ENCODE results near the gene LYZL6. TPM values are rescaled to one million over a fixed set of nuclear protein-coding genes. Genes with fewer than 3 reads are reported as not detected.

The LYZL6 gene
- total and polyA plus RNA-seq, 10 of the 15 experiments (the other 5 are each of a cell fraction or from before 2014, with no cell fraction given): not detected

- TF ChIP-seq BCL3 (IDR thresholded peaks at IDR 0.05; ENCODE audit: borderline replicate concordance, insufficient read depth, low read depth, low read length, poor library complexity, severe bottlenecking): no peak
Measured at GRCh38 chr17:35900708-35901480, 42.6 kb downstream of the LYZL6 start (continued).

GRCh38 chr17:35900280-35900679 is 43.2 kb downstream of the LYZL6 start:
- no peaks in the 10 kb centered on the region for H4K20me1 ChIP-seq (ENCODE audit: control insufficient read depth, insufficient read depth)
- peaks cover 9% of the 10 kb centered on the region for H3K4me1 ChIP-seq (ENCODE audit: control insufficient read depth, insufficient read depth, low read length)
- CTCF ChIA-PET: interaction anchor here (0.6 to 2.4 kb wide), 4 partner anchors 9 to 576 kb away, joined by 3 to 6 read pairs (median 4); no protein-coding TSS in a partner anchor
- no peaks in the 10 kb centered on the region for H3K79me2 ChIP-seq (ENCODE audit: control insufficient read depth, insufficient read depth, low read length)
- no peaks in the 10 kb centered on the region for H3K36me3 ChIP-seq (ENCODE audit: control insufficient read depth in 2 of 2, insufficient read depth in 2 of 2, low read length in 1 of 2)
- SMC1A ChIA-PET (ENCODE audit: uncharacterized antibody, unreplicated experiment): interaction anchor here (0.5 to 2.0 kb wide), 7 partner anchors 8 to 258 kb away, joined by 3 to 5 read pairs (median 3); no protein-coding TSS in a partner anchor
- H3K4me2 ChIP-seq (ENCODE audit: control insufficient read depth, insufficient read depth): no peak overlapping the region
- intact Hi-C loops (cut with micrococcal nuclease; ENCODE audit: unreplicated experiment) (no loop called here), in situ Hi-C loops (cut with MboI) (no loop called here)
- DNase-seq (ENCODE audit: low read depth, low spot score) (no peak), ATAC-seq (no peak), FAIRE-seq (no peak)
- H3K9ac ChIP-seq (ENCODE audit: control insufficient read depth, insufficient read depth, low read length): no peak overlapping the region
- no peaks in the 10 kb centered on the region for H3K9me3 ChIP-seq (replicated peaks; ENCODE audit: control insufficient read depth, insufficient read depth, low read length)
- H3K27me3 ChIP-seq (replicated peaks in 1 of 2; ENCODE audit: control insufficient read depth in 2 of 2, insufficient read depth in 2 of 2, low read length in 1 of 2): no peaks in the 10 kb centered on the region
- WGBS (ENCODE audit: insufficient coverage, insufficient replicate concordance, low lambda C conversion rate, missing lambda C conversion rate): 34% methylated on average over 5 of the region's 5 CpGs
- no peak overlapping the region for H2AFZ ChIP-seq (ENCODE audit: control insufficient read depth, low read depth, low read length)
- POLR2A ChIA-PET: interaction anchor here (0.9 to 1.0 kb wide), 2 partner anchors 9 to 600 kb away, joined by 3 to 8 read pairs; no protein-coding TSS in a partner anchor
- no peak overlapping the region for H3K27ac ChIP-seq (ENCODE audit: control insufficient read depth, insufficient read depth)
- BruUV-seq (replicated peaks): no TSS peak
- TF ChIP-seq RFX5 (IDR thresholded peaks at IDR 0.05; ENCODE audit: low read depth, low read length) (no peak), YBX1 (IDR thresholded peaks at IDR 0.05) (no peak), RB1 (IDR thresholded peaks at IDR 0.05; ENCODE audit: borderline replicate concordance) (no peak), HDGF (IDR thresholded peaks at IDR 0.05) (no peak), CHD1 (IDR thresholded peaks at IDR 0.05; ENCODE audit: low read depth, low read length) (no peak), PRDM15 (CRISPR knock-in tag; IDR thresholded peaks at IDR 0.05) (no peak), JUND (IDR thresholded peaks at IDR 0.05; ENCODE audit: low read depth, low read length) (no peak), ZBTB33 (IDR thresholded peaks at IDR 0.05) (no peak)
- no peak overlapping the region for H3K4me3 ChIP-seq
- RAD21 ChIA-PET (ENCODE audit: unreplicated experiment): interaction anchor here (0.6 to 3.0 kb wide), 7 partner anchors 9 to 703 kb away, joined by 3 to 17 read pairs (median 4); partner anchors contain the start of genes RDM1 and TAF15
